ENCODE data around the gene DACT1.

DNA sequence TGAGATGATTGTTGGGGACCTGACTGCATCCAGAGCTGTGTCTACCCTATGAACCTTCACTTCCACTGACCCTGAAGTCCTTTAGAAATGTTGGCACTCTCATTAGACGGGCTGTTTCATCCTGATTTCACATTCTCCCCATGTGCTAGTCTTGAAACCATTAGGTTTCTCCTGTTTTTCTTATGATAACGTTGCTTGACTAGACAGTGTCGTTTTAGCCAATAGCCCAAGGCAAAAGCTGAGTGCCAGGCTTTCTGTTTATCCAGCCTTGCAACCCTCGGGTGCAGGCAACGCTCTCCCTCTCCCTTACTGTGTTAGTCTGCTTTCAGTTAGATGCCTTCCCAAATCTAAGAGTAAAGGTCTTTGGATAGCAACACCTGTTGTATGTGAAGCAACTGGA, 30.1 kb downstream of the DACT1 start:
- no peak for TF ChIP-seq CTCF (IDR thresholded peaks at IDR 0.05)
- TF ChIP-seq POLR2A (IDR thresholded peaks at IDR 0.05), result no peak
- TF ChIP-seq POLR2AphosphoS5 (IDR thresholded peaks at IDR 0.05), result no peak

Data from breast epithelium (tissue), 3 donors.